Memory B cell (primary cell): ENCODE measurements around the gene OGFOD1.

Source experiments
- ATAC-seq: fragments of 150-1000 bp; cut with Tn5 transposase; 2 replicates; pipeline ENCODE4 v1.10.0; 2021; ENCODE audit warnings: low read depth, mild to moderate bottlenecking, moderate library complexity
- DNase-seq, 2 donors: peaks; one replicate each; pipeline ENCODE4 v3.0.0; 2022; ENCODE audit warnings: low spot score in 2 of 2
- H3K27ac Mint-ChIP-seq: one replicate; pipeline ENCODE4 v1.8.0; 2022; ENCODE audit warnings: mild to moderate bottlenecking, moderate library complexity, mixed read lengths
- H3K27me3 Mint-ChIP-seq: one replicate; pipeline ENCODE4 v1.8.0; 2022; ENCODE audit warnings: mixed read lengths
- H3K36me3 Mint-ChIP-seq: one replicate; pipeline ENCODE4 v1.8.0; 2022; ENCODE audit warnings: mild to moderate bottlenecking, mixed read lengths
- H3K4me1 Mint-ChIP-seq: one replicate; pipeline ENCODE4 v1.8.0; 2022; ENCODE audit warnings: mixed read lengths
- H3K4me3 Mint-ChIP-seq: one replicate; pipeline ENCODE4 v1.8.0; 2022; ENCODE audit warnings: mild to moderate bottlenecking, moderate library complexity, mixed read lengths
- H3K9me3 Mint-ChIP-seq: one replicate; pipeline ENCODE4 v1.8.0; 2022; ENCODE audit warnings: mixed read lengths

Gene OGFOD1

DNA sequence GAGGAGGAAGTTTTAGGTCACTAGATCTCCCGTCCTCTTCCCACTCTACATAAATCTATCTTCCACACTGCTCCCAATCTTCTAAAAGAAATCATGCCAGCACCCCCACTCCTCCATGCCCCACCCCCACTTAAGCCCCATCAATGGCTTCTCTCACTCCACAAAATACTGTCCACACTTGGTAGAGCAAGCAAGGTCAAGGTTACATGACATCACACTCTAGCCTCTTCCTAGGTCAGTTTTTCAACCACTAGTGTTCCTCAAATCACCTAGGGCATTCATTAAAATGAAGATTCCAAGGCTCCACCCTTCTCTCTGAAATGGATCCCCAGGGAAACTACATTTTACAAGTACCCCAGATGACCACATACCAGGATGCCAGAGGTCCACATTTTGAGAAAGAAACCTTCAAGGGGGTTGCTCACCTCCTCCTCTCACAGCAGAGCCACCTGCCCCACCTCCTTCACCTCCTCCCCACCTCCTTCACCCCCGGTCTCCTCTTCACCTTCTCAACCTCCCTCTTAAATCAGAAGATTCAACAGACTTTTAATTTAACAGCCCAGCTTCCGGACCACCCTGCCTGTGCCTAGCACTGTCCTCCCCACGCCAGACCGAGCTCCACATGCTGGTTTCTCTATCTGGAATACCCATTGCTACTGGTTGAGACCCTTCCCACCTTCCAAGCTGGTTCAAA lies 29.2 kb upstream of the OGFOD1 start:
- no peak for ATAC-seq
- H3K9me3 Mint-ChIP-seq = no peaks in the 10 kb centered on the region
- no peaks in the 10 kb centered on the region for H3K27me3 Mint-ChIP-seq
- H3K4me3 Mint-ChIP-seq = peak overlapping the region; percentile 81
- peak overlapping the region; percentile 96 for H3K27ac Mint-ChIP-seq
- DNase-seq = no peak
- peaks cover 35% of the 10 kb centered on the region for H3K4me1 Mint-ChIP-seq
- no peaks in the 10 kb centered on the region for H3K36me3 Mint-ChIP-seq

DNA sequence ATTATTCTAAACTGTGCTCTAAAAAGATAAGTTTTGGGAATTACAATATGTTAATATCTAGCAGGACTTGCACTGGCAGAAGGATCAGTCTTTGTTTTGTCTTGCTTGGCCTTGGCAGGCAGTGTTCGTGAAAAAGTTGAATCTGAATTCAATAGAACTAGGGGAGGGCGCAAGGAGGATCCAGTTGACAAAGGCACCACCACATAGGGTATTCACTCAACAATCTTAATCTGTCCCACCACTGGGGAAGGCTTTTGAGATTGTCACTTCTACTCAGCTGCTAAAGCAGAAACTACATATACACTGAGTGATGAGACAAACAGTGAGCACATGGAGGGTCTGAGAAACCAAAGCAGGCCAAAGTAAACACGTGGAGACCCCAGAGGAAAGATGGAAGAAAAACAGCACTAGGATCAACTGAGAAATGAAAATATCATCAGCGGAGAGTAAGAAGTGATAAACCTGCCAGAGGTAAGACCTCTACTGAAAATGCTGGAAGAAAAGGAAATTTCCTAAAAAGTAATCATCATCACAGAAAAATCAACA lies 28.4 kb upstream of the OGFOD1 start:
- H3K27ac Mint-ChIP-seq = peak overlapping the region; percentile 96
- H3K9me3 Mint-ChIP-seq = no peaks in the 10 kb centered on the region
- DNase-seq = no peak
- H3K27me3 Mint-ChIP-seq = no peaks in the 10 kb centered on the region
- ATAC-seq = no peak
- peaks cover 35% of the 10 kb centered on the region for H3K4me1 Mint-ChIP-seq
- H3K36me3 Mint-ChIP-seq = no peaks in the 10 kb centered on the region
- peak overlapping the region; percentile 81 for H3K4me3 Mint-ChIP-seq

DNA sequence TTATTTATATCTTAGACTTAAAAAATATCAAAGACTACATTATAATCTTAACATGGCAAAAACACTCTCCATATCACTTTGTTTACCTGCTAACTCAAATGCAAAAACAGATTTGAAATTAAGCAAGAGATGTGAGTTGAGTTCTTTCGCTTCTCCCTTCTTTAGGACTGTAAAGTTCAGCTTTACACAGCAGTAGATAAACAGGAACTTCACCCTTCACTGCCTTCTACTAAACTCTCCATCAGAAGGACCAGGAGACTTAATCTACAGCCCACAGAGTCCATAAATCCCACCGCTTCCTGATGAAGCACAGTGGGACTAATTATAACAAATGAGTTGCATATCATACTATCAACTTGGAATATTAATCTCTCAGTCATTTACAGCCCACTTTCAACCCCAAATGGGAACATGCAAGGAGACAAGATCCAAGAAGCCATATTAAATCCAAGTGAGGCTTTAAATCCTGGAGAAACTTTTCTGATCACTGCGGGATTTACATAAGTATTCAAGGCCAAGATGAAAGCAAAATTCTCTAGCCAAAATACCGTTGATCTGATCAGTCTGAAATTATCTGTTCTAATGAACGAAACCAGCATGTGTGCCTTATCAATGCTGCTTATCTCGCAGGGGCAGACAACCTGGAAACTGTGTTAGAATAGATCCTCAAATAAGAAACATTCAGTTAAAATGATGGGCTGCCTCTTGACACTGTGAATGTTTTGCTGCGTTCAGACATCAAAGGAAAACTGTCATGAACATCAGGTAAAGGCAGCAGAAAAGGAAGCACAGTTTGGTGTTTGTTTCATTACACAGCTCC lies 27.6 kb upstream of the OGFOD1 start:
- Mint-ChIP-seq H3K4me1 (peaks cover 33% of the 10 kb centered on the region), H3K9me3 (no peaks in the 10 kb centered on the region), H3K4me3 (peak overlapping the region; percentile 99), H3K36me3 (no peaks in the 10 kb centered on the region), H3K27ac (peak overlapping the region; percentile 96), H3K27me3 (no peaks in the 10 kb centered on the region)
- ATAC-seq (peak; percentile 37), DNase-seq (no peak)

DNA sequence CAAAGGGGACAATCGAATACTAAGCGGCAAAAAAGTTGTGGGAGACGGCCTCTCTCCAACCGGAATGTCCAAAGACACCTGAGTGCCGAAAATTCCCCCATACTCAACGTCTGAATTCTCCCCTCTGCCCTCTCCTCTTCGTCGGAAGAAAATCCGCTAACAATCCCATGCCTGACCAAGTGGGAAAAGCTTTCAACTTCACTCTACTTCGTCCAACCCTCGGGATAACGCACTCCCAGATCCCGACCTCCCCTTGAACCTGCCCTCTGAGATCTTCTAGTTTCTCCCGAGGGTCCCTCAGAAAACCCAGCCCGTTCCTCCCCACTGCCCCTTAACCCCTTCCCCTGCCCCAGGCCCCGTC lies 27.0 kb upstream of the OGFOD1 start:
- H3K4me1 Mint-ChIP-seq = peaks cover 33% of the 10 kb centered on the region
- peak overlapping the region; percentile 99 for H3K4me3 Mint-ChIP-seq
- H3K27me3 Mint-ChIP-seq = no peaks in the 10 kb centered on the region
- H3K27ac Mint-ChIP-seq = peak overlapping the region; percentile 96
- H3K36me3 Mint-ChIP-seq = no peaks in the 10 kb centered on the region
- no peak for DNase-seq
- ATAC-seq = no peak
- H3K9me3 Mint-ChIP-seq = no peaks in the 10 kb centered on the region

DNA sequence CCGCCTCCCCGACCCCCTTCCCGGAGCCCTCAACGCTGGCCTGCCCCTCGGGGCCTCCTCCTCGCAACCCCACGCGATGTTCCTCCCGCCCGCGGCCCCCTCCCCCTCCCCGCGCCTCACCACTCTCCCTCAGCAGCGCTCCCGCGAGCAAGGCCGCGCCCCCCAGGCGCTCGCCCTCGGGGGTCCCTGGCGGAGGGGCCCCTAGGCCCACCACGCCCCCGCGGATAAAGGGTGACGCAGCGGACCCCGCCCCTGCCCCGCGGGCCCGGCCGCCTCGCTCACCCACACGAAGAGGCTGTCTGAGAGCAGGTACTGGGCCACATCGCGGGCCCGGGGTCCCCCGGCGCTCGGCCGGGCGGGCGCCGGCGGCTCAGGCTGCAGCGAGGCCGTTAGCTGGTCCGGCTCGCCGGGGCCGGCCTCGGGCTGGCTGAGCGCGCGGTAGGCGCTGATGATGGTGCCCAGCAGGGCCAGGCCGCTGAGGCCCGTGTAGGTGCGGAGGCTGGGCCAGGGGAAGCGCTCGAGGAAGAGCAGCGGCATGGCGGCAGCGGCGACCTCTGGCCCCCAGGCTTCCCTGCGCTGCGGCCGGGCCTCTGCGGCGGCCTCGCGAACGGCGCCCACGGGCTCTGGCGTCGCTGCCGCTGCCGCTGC lies 26.4 kb upstream of the OGFOD1 start:
- peak; percentile 18 for ATAC-seq

DNA sequence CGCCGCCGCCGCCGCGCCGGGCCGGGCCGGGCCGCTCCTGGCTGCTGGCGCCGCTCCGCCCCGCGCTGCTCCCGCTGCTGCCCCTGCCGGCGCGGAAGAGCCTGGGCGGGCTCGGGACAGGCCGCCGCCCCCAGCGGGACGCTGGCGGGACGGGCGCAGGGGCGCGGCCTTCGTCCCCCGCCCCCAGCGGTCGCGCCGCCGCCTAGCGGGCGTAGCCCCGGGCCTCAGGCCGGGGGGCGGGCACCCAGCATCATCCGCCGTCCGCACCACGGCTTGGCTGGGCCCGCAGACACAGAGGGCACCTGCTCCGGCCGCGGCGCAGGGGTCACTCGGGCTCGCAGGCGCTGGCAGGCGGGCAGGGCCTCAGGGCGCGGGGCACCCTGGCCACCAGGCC lies 25.9 kb upstream of the OGFOD1 start, which contains the start of gene AMFR:
TSS of gene AMFR (minus strand) at position 107 of the 394 bp plus-strand sequence. CDS start 218 bp downstream, outside the sequence.
- peak within 1 kb of the TSS; percentile 99 for H3K4me3 Mint-ChIP-seq
- ATAC-seq (peak; percentile 82), DNase-seq (peak; percentile 73 to 78)
- peak within 1 kb of the TSS; percentile 96 for H3K27ac Mint-ChIP-seq
- peaks cover under 1% of the 10 kb centered on the region for H3K36me3 Mint-ChIP-seq
- H3K9me3 Mint-ChIP-seq = no peaks in the 10 kb centered on the region
- H3K4me1 Mint-ChIP-seq = peaks cover 28% of the 10 kb centered on the region
- no peaks in the 10 kb centered on the region for H3K27me3 Mint-ChIP-seq

More for the DNA sequence above, 26.4 kb upstream of the OGFOD1 start:
- H3K4me3 Mint-ChIP-seq = peak overlapping the region; percentile 99
- H3K9me3 Mint-ChIP-seq = no peaks in the 10 kb centered on the region
- H3K27me3 Mint-ChIP-seq = no peaks in the 10 kb centered on the region
- DNase-seq = peak; percentile 21 to 46
- H3K4me1 Mint-ChIP-seq = peaks cover 33% of the 10 kb centered on the region
- no peaks in the 10 kb centered on the region for H3K36me3 Mint-ChIP-seq
- peak overlapping the region; percentile 96 for H3K27ac Mint-ChIP-seq

DNA sequence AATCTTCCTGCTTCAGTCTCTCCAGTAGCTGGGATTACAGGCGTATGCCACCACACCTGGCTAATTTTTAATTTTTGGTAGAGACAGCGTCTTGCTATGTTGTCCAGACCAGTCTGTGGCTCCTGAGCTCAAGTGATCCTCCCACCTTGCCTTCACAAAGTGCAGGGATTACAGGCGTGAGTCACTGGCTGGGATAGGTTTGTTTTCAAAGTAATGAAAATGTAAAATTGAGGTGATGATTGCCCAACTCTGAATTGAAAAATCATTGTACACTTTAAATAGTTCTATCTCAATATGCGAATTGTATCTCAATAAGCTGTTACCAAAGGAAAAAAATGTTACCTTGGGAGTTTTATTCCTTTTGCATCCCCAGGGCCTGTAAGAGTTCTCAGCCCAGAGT lies 24.8 kb upstream of the OGFOD1 start:
- H3K27ac Mint-ChIP-seq = no peak overlapping the region
- H3K4me3 Mint-ChIP-seq = peak overlapping the region; percentile 14
- peaks cover 9% of the 10 kb centered on the region for H3K36me3 Mint-ChIP-seq
- no peaks in the 10 kb centered on the region for H3K27me3 Mint-ChIP-seq
- DNase-seq (no peak), ATAC-seq (no peak)
- H3K9me3 Mint-ChIP-seq = no peaks in the 10 kb centered on the region
- H3K4me1 Mint-ChIP-seq = peaks cover 24% of the 10 kb centered on the region

DNA sequence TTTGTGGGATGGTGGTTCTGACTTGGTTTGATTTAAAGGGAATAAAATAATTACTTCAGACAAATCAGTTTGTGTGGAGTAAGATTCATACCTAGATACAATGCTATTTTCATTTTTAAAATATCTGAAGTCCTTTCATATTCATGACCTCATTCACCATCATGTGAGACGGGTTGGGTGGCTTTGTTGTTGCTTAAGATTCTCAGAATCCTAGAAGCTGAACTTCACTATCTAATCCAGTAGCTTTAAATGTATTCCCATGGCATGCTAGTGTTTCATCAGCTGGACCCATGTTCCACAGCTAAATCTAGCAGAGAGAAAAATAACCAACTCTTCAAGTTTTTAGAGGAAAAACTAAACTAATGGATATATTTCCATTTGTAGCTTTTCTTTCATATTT lies 23.3 kb upstream of the OGFOD1 start:
- no peak for ATAC-seq

DNA sequence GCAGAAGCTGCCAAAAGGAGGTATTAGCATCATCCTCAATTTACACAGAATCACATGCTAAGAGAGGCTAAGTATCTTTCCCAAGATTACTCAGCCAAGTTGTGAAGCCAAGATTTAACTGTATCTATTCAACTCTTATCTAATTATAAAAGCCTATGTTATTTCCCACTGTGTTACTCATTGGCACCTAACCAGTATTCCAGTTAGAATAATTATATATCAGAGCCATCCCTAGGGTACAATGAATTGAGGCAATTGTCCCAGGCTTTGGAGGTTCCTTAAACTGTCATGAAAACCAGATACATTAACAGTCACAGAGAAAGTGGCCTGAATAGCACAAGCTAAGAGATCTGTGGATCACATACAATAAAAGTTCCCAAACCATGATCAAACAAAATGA lies 15.1 kb upstream of the OGFOD1 start:
- Mint-ChIP-seq H3K4me1 (no peaks in the 10 kb centered on the region), H3K27ac (no peak overlapping the region), H3K27me3 (no peaks in the 10 kb centered on the region), H3K36me3 (peaks cover 17% of the 10 kb centered on the region), H3K4me3 (no peak overlapping the region), H3K9me3 (no peaks in the 10 kb centered on the region)
- DNase-seq = no peak
- no peak for ATAC-seq

More for the DNA sequence above, 23.3 kb upstream of the OGFOD1 start:
- H3K9me3 Mint-ChIP-seq = no peaks in the 10 kb centered on the region
- peaks cover 9% of the 10 kb centered on the region for H3K4me1 Mint-ChIP-seq
- no peak for DNase-seq
- H3K4me3 Mint-ChIP-seq = no peak overlapping the region
- H3K27ac Mint-ChIP-seq = no peak overlapping the region
- no peaks in the 10 kb centered on the region for H3K27me3 Mint-ChIP-seq
- peaks cover 13% of the 10 kb centered on the region for H3K36me3 Mint-ChIP-seq

DNA sequence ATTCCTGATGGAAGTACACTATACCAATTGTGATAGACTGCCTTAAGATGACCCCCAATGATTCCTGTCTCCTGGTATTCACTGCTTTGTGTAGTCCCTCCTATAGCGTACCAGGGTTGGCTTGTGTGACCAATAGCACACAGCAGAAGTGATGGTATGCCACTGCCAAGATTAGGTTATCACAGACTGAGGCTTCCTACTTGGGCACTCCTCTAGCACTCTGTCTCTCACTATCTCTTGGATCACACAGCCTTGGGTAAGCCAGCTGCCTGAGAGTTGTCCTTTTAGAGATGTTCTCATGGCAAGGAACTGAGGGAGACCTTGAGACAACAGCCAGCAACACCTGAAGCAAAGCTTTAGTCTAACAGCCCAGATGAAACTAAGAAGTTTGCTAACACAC lies 13.3 kb upstream of the OGFOD1 start:
- no peak for DNase-seq
- Mint-ChIP-seq H3K36me3 (peaks cover 22% of the 10 kb centered on the region), H3K4me3 (no peak overlapping the region), H3K9me3 (no peaks in the 10 kb centered on the region), H3K27me3 (no peaks in the 10 kb centered on the region), H3K27ac (no peak overlapping the region), H3K4me1 (no peaks in the 10 kb centered on the region)
- ATAC-seq = no peak

DNA sequence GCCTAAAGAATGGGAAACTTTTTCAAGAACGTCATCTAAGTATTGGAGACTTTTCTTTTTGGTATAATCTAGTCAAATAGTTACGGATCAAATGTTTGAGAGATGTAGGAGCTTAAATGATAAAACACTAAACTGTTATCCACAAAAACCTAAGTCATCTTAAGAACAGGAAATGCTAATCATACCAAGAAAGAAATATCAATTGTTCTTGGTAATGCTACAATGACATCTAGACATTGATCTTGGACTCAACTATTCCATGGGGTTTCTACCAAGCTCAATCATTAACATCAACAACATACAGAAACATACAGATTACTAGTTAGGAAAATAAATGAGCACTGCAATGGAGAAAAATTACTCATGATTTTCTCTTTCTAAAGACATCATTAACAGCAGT lies 4.1 kb upstream of the OGFOD1 start:
- Mint-ChIP-seq H3K27ac (no peak overlapping the region), H3K36me3 (peaks cover 11% of the 10 kb centered on the region), H3K4me1 (peaks cover 15% of the 10 kb centered on the region), H3K4me3 (no peak overlapping the region), H3K27me3 (no peaks in the 10 kb centered on the region), H3K9me3 (no peaks in the 10 kb centered on the region)
- ATAC-seq (no peak), DNase-seq (no peak)

DNA sequence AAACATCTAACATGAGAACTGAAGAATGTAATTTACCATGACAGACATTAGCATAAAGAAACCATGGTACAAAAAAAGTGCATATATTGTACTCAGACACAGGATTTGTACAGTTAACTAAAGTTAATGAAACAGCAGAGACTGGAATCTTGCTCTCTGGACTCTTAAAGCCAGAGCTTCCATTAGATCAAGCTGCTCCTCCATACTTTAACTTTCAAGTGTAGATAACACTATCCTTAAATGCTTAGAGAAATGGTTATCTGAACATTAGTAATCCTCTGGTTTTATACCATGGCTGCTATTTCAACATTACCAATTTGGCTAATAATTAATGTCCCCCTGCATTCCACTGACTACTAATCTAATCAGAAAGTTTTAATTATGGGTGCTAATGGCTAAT lies 3.3 kb upstream of the OGFOD1 start:
- H3K27me3 Mint-ChIP-seq = no peaks in the 10 kb centered on the region
- H3K4me1 Mint-ChIP-seq = peaks cover 19% of the 10 kb centered on the region
- no peak for ATAC-seq
- peaks cover 6% of the 10 kb centered on the region for H3K36me3 Mint-ChIP-seq
- no peak overlapping the region for H3K4me3 Mint-ChIP-seq
- no peaks in the 10 kb centered on the region for H3K9me3 Mint-ChIP-seq
- no peak for DNase-seq
- no peak overlapping the region for H3K27ac Mint-ChIP-seq

DNA sequence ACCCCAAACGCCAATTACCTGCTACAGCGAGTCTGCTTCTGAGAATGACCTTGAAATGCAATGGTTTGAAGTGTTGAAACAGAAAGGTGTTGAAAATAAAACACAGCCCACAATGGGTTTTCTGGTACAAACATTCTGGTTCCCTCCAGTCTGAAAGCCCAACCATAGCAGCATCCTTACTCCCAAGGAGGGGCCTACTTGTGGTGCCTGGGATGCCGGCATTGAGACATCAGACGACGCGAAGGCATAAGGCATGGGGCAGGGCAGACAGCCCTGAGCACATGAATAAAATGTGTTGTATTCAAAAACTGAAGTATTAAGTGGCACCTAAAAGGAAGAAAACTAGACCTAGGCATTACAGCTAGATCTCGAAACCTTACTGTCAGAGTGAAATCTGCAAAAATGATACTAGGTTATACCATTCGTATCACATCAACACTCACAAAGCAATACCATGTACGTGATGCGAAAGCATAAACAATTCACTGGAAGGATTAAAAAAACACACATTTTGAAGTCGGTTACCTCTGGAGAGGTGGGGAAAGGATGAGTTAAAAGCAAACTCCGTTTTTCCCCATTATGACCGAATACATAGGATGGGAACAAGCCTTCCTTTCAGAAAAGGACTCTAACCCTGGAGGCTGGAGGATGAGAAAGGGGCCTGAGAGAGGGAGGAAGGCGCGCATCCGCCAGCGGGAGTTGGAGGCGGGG lies 924 bp upstream of the OGFOD1 start:
- H3K27ac Mint-ChIP-seq = peak overlapping the region; percentile 85
- H3K27me3 Mint-ChIP-seq = no peaks in the 10 kb centered on the region
- no peak for DNase-seq
- H3K9me3 Mint-ChIP-seq = no peaks in the 10 kb centered on the region
- peaks cover 22% of the 10 kb centered on the region for H3K4me1 Mint-ChIP-seq
- H3K4me3 Mint-ChIP-seq = peak overlapping the region; percentile 95
- H3K36me3 Mint-ChIP-seq = peaks cover 7% of the 10 kb centered on the region
- ATAC-seq = no peak
